Measurements from ENCODE around the gene ADH6.

DNA sequence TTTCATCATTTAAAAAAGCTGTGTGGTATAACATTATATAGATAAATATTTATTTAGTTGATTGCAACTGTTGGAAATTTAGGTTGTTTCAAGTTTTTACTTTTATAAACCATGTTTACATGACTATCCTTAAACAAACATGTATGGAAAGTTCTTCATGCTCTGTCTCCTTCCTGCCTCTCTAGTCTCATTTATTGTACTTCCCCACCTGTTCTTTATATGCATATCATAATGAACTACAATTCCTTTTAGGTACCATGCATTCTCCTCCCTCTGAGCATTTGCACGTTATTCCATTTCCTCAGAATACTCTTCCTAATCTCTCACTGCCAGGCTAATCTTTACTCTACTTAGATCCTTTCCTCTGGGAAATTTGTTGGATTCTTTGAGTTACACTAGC, 16.9 kb upstream of the ADH6 start:
- TF ChIP-seq, protein P1, sequence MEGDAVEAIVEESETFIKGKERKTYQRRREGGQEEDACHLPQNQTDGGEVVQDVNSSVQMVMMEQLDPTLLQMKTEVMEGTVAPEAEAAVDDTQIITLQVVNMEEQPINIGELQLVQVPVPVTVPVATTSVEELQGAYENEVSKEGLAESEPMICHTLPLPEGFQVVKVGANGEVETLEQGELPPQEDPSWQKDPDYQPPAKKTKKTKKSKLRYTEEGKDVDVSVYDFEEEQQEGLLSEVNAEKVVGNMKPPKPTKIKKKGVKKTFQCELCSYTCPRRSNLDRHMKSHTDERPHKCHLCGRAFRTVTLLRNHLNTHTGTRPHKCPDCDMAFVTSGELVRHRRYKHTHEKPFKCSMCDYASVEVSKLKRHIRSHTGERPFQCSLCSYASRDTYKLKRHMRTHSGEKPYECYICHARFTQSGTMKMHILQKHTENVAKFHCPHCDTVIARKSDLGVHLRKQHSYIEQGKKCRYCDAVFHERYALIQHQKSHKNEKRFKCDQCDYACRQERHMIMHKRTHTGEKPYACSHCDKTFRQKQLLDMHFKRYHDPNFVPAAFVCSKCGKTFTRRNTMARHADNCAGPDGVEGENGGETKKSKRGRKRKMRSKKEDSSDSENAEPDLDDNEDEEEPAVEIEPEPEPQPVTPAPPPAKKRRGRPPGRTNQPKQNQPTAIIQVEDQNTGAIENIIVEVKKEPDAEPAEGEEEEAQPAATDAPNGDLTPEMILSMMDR (IDR thresholded peaks at IDR 0.05) = no peak
- no peak for TF ChIP-seq POLR2A (IDR thresholded peaks at IDR 0.05)

All from testis (tissue), 2 donors.